GM15510 (cell line): Measurements from ENCODE around the gene PECR.
A peak's percentile ranks its signal among the peaks of the same experiment; 100 is the strongest.

Source experiments
- POLR2A ChIP-seq: IDR thresholded peaks from 3 replicates; pipeline ENCODE4 v1.6.1; 2011; ENCODE audit warnings: borderline replicate concordance; ENCODE audit not compliant: insufficient read length; ENCODE audit errors: extremely low read depth

The PECR gene

DNA sequence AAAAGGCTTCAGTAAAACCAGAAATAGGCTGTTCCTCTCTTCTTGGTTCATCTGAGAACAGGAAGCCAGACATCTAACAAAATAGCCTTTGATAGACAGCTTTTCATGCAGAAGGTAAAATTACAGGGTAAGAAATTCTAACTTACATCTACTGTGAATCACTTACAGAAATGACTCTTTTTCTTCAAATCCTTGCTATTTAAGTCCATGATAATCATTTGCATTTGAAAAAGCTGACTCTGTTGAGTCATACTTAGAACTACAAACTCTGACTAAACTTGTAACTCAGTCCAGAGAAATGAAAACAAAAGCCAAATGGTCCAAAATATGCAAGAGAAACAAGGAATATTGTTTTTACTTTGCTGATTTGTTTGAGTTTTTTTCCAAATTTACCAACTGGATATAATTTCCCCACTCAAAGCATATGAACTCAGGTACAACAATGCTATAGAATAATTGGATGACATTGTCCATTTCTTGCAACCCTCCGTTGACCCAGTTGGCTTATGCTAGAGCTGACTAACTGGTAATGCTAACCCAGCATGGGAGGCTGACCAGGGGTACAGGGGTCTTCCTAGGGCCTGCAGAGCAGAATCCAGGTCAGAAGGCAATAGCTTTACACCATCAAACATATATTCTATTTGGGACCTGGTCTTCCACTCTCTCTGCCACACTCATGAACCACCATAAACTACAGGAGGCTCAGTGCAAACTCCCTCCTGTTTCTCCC lies 49.5 kb downstream of the PECR start:
- no peak for TF ChIP-seq POLR2A

DNA sequence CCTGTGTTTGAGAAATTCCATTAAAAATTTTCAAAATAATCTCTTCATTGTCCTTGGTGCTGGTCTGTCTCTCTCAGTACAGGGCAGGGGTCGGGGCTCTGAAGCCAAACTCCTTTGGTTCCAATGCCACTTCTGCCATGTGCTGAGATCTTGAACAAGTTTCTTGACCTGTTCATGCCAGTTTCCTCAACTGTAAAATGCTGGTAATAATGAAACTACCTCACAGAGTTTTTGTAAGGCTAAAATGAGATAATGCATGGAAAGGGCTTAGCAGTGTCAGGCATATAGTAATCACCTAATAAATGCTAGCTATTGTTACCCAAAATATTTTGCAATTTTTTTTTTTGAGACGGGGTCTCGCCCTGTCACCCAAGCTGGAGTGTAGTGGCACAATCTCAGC lies 51.4 kb downstream of the PECR start:
- no peak for TF ChIP-seq POLR2A

DNA sequence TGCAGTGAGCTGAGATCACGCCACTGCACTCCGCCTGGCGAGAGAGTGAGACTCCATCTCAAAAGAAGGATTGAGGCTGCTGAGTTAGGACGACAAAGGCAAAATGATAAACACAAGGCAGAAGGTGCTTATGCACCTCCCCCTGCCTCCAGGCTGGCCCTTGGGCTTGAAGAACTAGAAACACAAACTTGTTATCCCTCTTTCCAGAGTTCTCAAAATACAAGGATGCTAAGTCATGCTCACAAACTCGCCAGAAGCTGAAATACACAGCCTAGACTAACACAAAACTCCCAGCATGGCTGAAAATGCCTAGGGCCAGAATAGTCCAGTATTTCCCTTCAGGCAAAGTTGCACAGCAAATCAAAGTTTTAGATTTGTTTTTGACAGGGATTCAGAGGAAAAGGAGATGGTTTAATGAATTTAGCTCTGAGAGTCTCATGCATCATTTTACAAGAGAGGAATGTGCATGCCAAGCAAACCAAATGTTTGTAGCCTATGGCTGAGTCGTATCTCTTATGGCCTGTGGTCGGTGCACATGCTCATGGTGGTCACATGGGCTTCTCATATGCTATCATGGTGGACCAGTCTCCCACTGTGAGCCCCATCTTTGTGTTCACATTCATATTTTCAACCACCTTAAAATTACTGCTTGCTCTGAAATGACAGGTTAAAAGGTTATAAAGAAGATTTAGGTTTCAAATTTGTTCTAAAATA lies 52.0 kb downstream of the PECR start:
- TF ChIP-seq POLR2A = no peak

DNA sequence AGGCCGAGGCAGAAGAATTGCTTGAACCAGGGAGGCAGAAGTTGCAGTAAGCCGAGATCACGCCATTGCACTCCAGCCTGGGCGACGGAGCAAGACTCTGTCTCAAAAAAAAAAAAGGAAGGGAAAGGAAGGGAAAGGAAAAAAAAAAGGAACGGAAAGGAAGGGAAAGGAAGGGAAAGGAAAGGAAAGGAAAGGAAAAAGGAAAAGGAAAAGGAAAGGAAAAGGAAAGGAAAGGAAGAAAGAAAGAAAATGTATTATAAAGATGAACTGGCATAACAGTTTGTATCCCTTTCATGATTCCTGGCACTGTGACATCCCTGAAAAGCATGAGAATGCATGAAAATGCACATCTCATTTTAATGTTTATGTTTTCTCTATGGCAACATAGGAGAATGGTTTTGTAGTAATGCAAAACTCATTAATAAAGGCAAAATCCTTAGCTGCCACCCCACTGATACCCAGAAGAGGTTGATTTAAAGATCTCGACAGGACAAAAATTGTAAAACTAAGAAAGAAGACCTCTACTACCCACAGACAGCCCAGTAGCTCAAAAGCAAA lies 56.8 kb downstream of the PECR start:
- no peak for TF ChIP-seq POLR2A

DNA sequence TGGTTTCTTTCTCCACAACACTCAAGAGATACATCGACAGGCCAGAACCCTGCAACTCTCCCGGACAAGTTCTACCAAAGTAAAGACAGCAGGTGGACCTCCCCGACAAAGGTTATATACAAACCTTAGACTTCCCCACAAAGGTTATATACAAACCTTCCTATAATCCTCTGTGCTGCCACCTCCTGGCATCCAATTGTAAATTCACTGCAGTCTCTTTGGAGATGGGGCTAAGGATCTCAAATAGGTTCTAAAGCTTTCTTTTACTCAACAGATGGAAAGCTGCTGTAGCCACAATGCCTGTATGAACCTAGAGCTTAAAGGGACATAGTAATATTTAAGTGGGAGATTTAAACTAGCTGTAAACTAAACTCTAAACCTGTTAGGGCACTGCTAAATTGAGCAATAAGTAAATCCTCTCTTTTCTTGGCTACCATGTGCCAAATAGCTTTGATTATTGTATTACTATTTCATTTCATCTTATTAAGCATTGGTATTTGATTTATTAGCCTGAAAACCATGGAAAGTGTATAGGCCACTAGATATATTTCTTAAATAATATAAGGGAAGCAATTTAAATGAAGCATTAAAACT lies 58.5 kb downstream of the PECR start:
- TF ChIP-seq POLR2A = no peak

DNA sequence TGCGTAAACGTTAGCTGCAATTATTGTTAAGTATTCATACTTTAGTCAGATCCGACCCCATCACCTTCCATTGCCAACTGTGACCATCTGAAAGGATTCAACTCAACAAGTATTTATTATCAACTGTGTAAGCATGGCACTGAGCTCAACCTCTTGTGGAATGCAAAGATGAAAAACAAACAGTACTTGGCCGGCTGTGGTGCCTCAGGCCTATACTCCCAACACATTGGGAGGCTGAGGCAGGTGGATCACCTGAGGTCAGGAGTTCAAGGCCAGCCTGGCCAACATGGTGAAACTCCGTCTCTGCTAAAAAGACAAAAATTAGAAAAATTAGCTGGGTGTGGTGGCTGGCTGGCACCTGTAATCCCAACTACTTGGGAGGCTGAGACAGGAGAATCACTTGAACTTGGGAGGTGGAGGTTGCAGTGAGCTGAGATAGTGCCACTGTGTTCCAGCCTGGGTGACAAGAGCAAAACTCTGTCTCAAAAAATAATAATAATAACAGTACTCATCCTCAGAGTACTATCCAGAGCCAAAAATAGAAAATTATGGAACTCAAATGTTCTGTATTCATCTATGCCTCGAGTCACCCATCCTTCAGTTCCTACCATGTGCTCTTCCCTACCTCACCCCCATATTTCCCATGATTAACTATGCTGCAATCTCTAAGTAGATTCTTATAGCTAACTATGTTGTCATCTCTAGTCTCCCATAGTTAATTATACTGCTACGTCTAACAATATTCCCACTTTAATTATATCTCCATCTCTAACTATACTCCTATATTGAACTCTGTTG lies 59.6 kb downstream of the PECR start:
- no peak for TF ChIP-seq POLR2A

DNA sequence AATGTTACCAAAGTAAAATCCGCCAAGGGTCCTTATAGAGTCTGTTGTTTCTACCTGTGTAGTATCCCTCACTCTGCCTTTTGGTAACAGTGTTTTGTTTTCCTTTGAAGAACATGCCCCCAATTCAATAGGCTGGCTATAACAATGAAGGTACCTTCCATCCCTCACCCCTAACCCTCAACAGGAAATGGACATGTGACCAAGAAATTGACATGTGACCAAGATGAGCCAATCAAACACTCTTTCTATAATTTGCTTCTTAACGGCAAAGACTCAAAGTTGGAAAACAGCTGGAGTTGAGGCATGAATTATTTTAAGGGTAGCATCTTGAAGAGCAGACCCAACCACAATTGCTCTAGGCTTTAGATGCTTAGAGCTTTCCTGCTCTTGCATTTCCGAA lies 62.9 kb downstream of the PECR start:
- TF ChIP-seq POLR2A = no peak

DNA sequence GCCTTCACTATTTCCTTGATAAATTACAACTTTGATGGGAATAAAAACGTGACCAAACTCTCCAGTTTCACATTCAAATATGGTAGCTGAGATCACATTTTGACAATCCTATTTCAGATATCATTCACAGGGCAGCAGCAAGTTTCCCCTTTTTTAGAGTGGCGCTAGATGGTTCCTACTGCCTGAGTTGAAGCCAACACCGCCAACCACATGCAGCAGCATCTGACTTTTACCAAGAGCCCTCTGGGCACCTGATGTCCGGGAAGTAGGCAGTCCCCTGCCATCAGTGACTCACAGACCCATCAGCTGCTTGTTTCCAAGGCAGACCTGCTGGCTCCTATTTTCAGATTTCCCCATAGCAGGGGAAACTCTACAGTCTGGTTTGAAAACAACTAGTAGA lies 64.2 kb downstream of the PECR start:
- no peak for TF ChIP-seq POLR2A

DNA sequence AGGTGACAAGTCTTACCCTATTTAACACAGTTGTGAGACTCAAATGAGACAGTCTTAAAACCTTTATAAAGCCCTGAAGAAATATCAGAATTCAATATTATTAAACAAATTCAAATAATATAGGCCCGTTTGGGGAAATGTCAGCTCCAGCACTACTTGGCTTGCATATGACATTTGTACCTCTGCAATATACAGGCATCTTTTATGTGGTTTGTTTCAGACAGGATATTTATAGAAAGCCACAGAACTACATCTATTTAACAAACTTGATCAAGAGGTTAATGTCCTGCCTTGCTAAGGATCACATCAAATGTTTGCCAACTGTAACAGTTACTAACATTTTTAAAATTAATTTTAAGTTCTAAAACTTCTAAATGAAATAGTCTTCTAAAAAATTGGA lies 65.0 kb downstream of the PECR start:
- no peak for TF ChIP-seq POLR2A

DNA sequence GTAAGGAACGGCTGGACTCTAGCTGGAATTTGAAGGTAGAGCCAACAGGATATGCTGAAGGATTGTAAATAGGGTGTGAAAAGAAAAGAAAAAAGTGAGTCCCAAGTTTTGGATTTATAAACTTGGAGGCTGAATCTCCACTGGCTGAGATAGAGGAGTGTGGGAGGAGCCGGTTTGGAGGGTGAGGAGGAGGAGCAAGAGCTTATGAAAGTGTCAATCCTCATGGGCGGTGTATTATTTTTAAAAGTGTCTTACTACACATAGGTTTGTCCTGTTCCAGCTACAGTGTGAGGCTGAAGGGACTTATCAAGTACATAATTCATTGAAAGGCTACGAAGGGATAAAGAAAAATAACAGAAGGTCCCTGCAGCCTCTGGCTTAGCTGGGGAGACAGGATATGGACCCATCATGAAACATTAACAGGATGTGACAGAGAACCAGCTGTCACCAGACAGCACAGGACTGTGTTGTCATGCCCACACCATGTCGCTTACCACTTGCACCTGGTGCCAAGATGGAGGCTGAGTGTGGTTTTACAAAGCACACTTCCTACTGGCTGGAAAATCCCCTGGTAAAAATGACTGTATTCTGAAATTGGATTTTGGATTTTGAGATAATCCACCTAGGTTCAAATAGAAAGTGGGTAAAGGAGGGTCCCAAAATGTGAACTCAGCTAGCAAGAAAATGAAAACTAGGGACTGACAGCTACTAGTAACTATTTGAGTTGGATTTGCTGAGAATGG lies 65.7 kb downstream of the PECR start:
- peak; percentile 29 for TF ChIP-seq POLR2A

DNA sequence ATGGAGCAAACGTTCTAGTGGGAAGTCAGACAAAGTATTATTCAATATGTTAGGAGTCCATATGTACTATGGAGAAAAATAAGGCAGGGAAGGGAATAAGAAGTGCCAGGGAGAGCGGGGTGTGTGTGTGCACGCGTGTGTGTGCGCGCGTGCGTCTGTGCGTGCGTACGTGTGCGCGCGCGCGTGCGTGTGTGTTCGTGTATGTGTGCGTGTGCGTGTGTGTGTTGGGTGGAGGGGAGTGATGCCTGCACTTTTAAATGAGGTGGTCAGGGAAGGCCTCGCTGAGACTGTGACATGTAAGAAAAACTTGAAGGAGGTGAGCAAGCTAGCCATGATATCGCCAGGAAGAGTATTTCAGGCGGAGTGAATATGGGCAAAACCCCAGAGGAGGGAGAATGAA lies 66.6 kb downstream of the PECR start:
- no peak for TF ChIP-seq POLR2A

DNA sequence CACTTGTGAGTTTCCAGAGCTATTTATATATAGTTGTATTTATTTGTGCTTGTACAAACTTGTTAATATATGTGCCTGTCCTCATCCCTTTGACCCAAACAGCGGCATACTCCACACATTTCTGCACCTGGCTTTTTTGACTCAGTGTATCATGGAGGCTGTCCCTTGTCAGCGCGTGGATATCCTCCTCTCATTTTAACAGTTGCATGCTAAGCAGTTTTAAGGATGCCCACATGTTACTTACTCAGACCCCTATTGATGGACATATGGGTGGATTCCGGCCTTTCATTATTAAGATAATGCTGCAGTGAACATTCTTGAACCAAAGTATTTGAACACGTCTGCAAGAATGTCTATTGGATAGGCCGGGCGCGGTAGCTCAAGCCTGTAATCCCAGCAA lies 67.6 kb downstream of the PECR start:
- TF ChIP-seq POLR2A = no peak

DNA sequence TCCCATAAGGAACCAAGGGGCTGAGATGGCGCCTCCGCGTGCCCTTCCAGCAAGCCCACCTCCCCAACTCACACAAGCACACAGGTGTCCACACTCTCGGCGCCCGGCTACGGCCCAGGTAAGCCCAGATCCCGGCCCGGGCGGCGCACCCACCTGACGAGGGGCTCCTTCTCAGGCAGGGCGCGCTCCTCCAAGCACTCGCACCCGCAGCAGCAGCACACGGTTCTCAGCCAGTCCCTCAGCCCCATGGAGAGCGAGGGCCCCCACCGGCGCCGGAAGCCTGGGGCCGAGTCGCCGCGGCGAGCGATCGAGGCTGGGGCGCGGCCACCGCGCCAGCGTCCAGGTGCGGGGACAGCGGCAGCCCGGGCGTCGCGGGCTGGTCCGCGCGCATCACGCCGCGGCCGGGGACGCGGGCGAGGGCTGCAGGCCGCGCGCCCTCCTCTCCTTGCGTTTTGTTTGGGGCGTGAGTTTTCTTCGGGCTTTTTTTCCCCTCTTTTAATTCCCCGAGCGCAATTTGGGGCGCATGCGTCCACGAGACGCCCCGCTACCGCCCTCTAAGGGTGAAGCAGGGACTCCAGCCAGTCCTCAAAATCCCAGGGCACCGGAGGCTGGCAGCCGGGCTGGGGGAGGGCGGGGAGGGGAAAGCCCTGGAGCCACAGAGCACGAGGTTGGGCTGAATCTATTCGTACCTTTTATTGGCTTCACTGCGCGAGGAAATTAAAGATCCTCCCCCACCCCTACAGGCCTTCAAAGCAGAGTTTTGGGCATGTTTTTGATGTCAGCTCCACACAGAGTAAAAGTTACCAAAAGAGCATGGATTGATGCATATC lies 68.3 kb downstream of the PECR start, which contains the start of gene MREG:
Gene MREG, minus strand, starts transcription at position 472 of the 830 bp plus-strand sequence. Its CDS starts 224 bp downstream, at position 248.
- TF ChIP-seq POLR2A = peak; percentile 36
